ENCODE data around the gene PRF1. TPM values are rescaled to one million over a fixed set of nuclear protein-coding genes. Genes with fewer than 3 reads are reported as not detected.

The PRF1 gene
- total RNA-seq, 1 experiment from 2014 or later, result 6.4 TPM

GRCh38 chr10:70619271-70620019 lies 16.9 kb upstream of the PRF1 start:
- TF ChIP-seq POLR2A (IDR thresholded peaks at IDR 0.05; ENCODE audit: borderline replicate concordance, extremely low read depth, insufficient read depth, insufficient read length), result no peak
- no peak for TF ChIP-seq ZNF274 (IDR thresholded peaks at IDR 0.05; ENCODE audit: low read depth, low read length)
- TF ChIP-seq SIN3A (IDR thresholded peaks at IDR 0.05; ENCODE audit: low read depth), result no peak
- no peak for TF ChIP-seq EZH2phosphoT487 (IDR thresholded peaks at IDR 0.05; ENCODE audit: borderline replicate concordance)
- no peak for TF ChIP-seq TCF7L2 (IDR thresholded peaks at IDR 0.05; ENCODE audit: borderline replicate concordance, extremely low read depth, insufficient read depth, insufficient read length)
- TF ChIP-seq CBX3 (IDR thresholded peaks at IDR 0.05; ENCODE audit: low read depth), result 0 out of 2 replicates have a peak, but pooled peaks have one; percentile 59
- no peak for TF ChIP-seq MAX (IDR thresholded peaks at IDR 0.05)
- TF ChIP-seq FOSL1 (IDR thresholded peaks at IDR 0.05; ENCODE audit: low read depth), result no peak
- TF ChIP-seq CTCF (IDR thresholded peaks at IDR 0.05 in 2 of 3, conservative IDR thresholded peaks at IDR 0.05 in 1 of 3; ENCODE audit: borderline replicate concordance in 1 of 3, insufficient read depth in 1 of 3, low read depth in 2 of 3, low read length in 2 of 3), result peak; percentile 46 to 63 (median 58); a peak in 4 of 6 replicates
- TF ChIP-seq ZFX (IDR thresholded peaks at IDR 0.05), result no peak
- TF ChIP-seq POLR2AphosphoS5 (IDR thresholded peaks at IDR 0.05; ENCODE audit: low read depth, low read length), result no peak
- TF ChIP-seq RAD21 (IDR thresholded peaks at IDR 0.05; ENCODE audit: low read depth), result peak; percentile 85
- no peak for TF ChIP-seq YY1 (IDR thresholded peaks at IDR 0.05; ENCODE audit: extremely low read depth, insufficient replicate concordance, low read depth, low read length)
- no peak for TF ChIP-seq CEBPB (IDR thresholded peaks at IDR 0.05; ENCODE audit: low read depth)
- no peak for TF ChIP-seq SP1 (IDR thresholded peaks at IDR 0.05; ENCODE audit: low read depth)
- no peak for TF ChIP-seq EGR1 (IDR thresholded peaks at IDR 0.05; ENCODE audit: low read depth)
- Histone ChIP-seq H3K4me2 (ENCODE audit: low read length) (no peak overlapping the region), H3K9me3 (ENCODE audit: control insufficient read depth in 1 of 2, insufficient read depth in 1 of 2, low read depth in 1 of 2, low read length in 2 of 2) (peaks cover 8 to 12% of the 10 kb centered on the region in 2 experiments; a peak in 2 of 4 replicates), H4K20me1 (ENCODE audit: insufficient read depth) (no peaks in the 10 kb centered on the region), H3K27ac (ENCODE audit: low read depth, low read length) (no peak overlapping the region), H3K4me3 (replicated peaks in 1 of 2; ENCODE audit: low read depth in 1 of 2, low read length in 2 of 2) (no peak overlapping the region), H3K36me3 (ENCODE audit: control insufficient read depth in 1 of 2, insufficient read depth in 2 of 2, low read length in 2 of 2) (no peaks in the 10 kb centered on the region), H3K9me2 (ENCODE audit: insufficient read depth) (no peaks in the 10 kb centered on the region), H3K9ac (ENCODE audit: low read length) (no peak overlapping the region), H3K79me2 (ENCODE audit: insufficient read depth, low read length) (no peaks in the 10 kb centered on the region), H2AFZ (ENCODE audit: low read depth, low read length, poor library complexity, severe bottlenecking) (peak overlapping the region; percentile 79), H3K27me3 (ENCODE audit: insufficient read depth, low read length) (no peaks in the 10 kb centered on the region), H3K4me1 (ENCODE audit: control insufficient read depth in 1 of 2, insufficient read depth in 2 of 2, low read length in 2 of 2) (peaks cover 4 to 44% of the 10 kb centered on the region in 2 experiments; a peak in 3 of 4 replicates)
- ChIA-PET POLR2A (no interaction called here), RAD21 (ENCODE audit: low non-redundant PET in 1 of 2, low total read pairs in 2 of 2, uncharacterized antibody in 2 of 2, unreplicated experiment in 2 of 2) (interaction anchor here in 1 of 2 experiments (1.0 kb wide), 1 partner anchor 141 kb away, joined by 6 read pairs; no protein-coding TSS in a partner anchor), CTCF (no interaction called here)
- peak; percentile 64 for DNase-seq (ENCODE audit: low read depth, low spot score)
- no TSS peak for BruUV-seq (replicated peaks)
- ATAC-seq, result peak; percentile 70
- intact Hi-C loops (cut with micrococcal nuclease), result loop anchor here (1.0 to 2.0 kb wide), 2 partner anchors 140 to 261 kb away; no protein-coding TSS in a partner anchor
